ENCODE data around the gene RAP1GAP2. TPM values are rescaled to one million over a fixed set of nuclear protein-coding genes. Genes with fewer than 3 reads are reported as not detected.

The RAP1GAP2 gene
- total and polyA plus RNA-seq, 9 donors = 1.2 to 3.5 (median 2.0) TPM

DNA sequence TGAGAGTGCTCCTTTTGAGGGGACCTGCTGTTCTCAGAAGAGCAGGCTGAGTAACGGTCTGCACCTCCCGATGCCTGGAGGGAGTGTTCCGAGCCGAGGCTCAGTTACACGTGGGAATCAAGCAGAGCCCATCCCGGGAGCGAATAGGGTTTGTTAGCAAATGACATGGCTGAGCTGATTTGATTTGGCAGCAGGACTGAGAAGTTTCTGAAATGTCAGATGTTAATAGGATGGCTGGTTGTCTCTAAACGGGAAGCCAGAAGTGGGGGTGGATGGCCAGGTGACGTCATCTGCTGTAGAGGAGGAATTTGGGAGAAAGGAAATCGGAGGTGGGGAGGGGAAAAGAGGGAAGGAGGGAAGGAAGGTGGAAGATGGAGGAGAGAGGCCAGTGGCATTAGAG, 128.0 kb downstream of the RAP1GAP2 start:
- DNase-seq = peak; percentile 57
- Histone ChIP-seq H3K27me3 (ENCODE audit: control insufficient read depth, insufficient read depth, low read length) (peaks cover 2% of the 10 kb centered on the region), H3K4me1 (ENCODE audit: control insufficient read depth, insufficient read depth, low read length) (peaks cover 4% of the 10 kb centered on the region), H3K27ac (ENCODE audit: low read length) (no peak overlapping the region), H3K4me3 (ENCODE audit: low read length) (no peak overlapping the region), H3K36me3 (ENCODE audit: control insufficient read depth, insufficient read depth, low read length) (no peaks in the 10 kb centered on the region), H3K9me3 (replicated peaks; ENCODE audit: control insufficient read depth, low read depth, low read length) (no peaks in the 10 kb centered on the region)
- WGBS (ENCODE audit: insufficient coverage) = 28% methylated on average over 10 of the region's 10 CpGs

DNA sequence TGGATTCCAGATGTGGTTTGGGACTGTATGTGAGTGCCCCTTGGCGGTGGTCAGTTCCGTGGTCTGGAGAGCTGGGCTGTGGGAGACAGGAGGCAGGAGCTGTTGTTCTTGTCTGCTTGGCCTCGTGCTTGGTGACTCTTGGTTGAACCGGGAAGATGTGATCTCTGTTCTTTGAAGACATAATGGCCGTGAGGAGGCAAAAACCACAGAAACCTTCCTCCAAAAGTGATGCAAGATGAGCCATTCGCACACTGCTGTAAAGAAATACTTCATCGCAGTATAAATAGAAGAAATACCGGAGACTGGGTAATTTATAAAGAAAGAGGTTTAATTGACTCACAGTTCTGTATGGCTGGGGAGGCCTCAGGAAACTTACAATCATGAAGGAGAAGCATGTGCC, 128.8 kb downstream of the RAP1GAP2 start:
- H3K27me3 ChIP-seq (ENCODE audit: control insufficient read depth, insufficient read depth, low read length) = peaks cover 2% of the 10 kb centered on the region
- H3K36me3 ChIP-seq (ENCODE audit: control insufficient read depth, insufficient read depth, low read length) = no peaks in the 10 kb centered on the region
- H3K4me1 ChIP-seq (ENCODE audit: control insufficient read depth, insufficient read depth, low read length) = peaks cover 4% of the 10 kb centered on the region
- H3K27ac ChIP-seq (ENCODE audit: low read length) = no peak overlapping the region
- DNase-seq = no peak
- no peaks in the 10 kb centered on the region for H3K9me3 ChIP-seq (replicated peaks; ENCODE audit: control insufficient read depth, low read depth, low read length)
- WGBS (ENCODE audit: insufficient coverage) = 81% methylated on average over 4 of the region's 8 CpGs
- H3K4me3 ChIP-seq (ENCODE audit: low read length) = no peak overlapping the region

DNA sequence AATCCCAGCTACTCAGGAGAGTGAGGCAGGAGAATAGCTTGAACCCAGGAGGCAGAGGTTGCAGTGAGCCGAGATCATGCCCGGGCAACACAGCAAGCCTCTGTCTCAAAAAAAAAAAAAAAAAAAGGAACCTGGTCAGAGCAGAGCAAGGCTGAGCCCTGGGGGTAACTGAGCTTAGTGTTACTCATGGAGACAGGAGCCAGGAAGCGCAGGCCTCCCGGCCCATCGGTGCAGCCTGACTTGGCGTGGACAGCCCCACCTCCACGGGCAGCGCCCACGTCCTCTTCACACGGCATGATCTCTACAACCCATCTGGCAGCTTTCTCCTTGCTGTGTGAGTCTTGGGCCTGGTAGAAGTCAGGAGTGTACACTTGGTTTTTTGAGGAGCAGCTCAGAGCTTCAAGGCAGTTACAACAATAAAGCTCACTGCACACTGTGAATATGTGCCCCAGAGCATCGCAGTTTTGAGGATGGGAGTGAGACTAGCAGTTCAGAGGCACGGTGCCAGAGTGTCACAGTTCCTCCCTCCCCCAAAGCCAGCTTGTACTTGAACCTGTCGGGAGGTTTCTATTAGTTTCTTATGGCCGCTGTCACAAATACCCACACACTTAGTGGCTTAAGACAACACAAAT, 129.9 kb downstream of the RAP1GAP2 start:
- peaks cover 4% of the 10 kb centered on the region for H3K4me1 ChIP-seq (ENCODE audit: control insufficient read depth, insufficient read depth, low read length)
- H3K27ac ChIP-seq (ENCODE audit: low read length) = no peak overlapping the region
- H3K27me3 ChIP-seq (ENCODE audit: control insufficient read depth, insufficient read depth, low read length) = peaks cover 2% of the 10 kb centered on the region
- DNase-seq = no peak
- no peaks in the 10 kb centered on the region for H3K9me3 ChIP-seq (replicated peaks; ENCODE audit: control insufficient read depth, low read depth, low read length)
- WGBS (ENCODE audit: insufficient coverage) = 50% methylated on average over 2 of the region's 14 CpGs
- H3K36me3 ChIP-seq (ENCODE audit: control insufficient read depth, insufficient read depth, low read length) = no peaks in the 10 kb centered on the region
- no peak overlapping the region for H3K4me3 ChIP-seq (ENCODE audit: low read length)

DNA sequence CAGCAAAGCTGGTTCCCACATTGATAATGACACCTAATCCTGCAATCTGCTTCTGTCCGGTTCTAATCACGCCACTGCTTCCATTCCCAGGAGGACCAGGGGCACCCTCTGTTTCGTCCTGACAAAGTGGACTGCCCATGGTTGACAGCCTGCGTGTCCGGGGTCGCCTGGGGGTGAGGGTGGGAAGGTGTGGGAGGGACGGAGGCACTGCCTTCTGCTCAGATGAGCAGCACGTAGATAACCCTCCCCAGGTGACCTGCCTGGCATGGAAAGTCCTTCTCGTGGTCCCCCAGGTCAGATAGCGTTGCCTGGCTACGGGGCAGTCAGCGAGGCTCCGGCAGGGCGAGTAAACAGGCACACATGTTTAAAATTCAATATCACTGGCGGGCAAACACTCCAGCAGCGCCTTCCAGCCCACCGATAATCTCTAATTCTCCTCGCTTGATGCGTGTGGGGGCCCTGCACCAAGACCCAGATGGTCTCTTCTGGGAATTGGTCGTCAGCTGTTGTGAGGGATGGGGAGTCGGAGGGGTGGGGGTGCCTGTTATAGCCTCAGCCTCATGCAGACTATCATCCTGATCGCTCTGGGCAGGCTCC, 132.2 kb downstream of the RAP1GAP2 start:
- Histone ChIP-seq H3K27me3 (ENCODE audit: control insufficient read depth, insufficient read depth, low read length) (peaks cover 6% of the 10 kb centered on the region), H3K4me1 (ENCODE audit: control insufficient read depth, insufficient read depth, low read length) (peaks cover 4% of the 10 kb centered on the region), H3K36me3 (ENCODE audit: control insufficient read depth, insufficient read depth, low read length) (no peaks in the 10 kb centered on the region), H3K9me3 (replicated peaks; ENCODE audit: control insufficient read depth, low read depth, low read length) (no peaks in the 10 kb centered on the region), H3K27ac (ENCODE audit: low read length) (no peak overlapping the region), H3K4me3 (ENCODE audit: low read length) (no peak overlapping the region)
- 83% methylated on average over 11 of the region's 22 CpGs for WGBS (ENCODE audit: insufficient coverage)
- no peak for DNase-seq

DNA sequence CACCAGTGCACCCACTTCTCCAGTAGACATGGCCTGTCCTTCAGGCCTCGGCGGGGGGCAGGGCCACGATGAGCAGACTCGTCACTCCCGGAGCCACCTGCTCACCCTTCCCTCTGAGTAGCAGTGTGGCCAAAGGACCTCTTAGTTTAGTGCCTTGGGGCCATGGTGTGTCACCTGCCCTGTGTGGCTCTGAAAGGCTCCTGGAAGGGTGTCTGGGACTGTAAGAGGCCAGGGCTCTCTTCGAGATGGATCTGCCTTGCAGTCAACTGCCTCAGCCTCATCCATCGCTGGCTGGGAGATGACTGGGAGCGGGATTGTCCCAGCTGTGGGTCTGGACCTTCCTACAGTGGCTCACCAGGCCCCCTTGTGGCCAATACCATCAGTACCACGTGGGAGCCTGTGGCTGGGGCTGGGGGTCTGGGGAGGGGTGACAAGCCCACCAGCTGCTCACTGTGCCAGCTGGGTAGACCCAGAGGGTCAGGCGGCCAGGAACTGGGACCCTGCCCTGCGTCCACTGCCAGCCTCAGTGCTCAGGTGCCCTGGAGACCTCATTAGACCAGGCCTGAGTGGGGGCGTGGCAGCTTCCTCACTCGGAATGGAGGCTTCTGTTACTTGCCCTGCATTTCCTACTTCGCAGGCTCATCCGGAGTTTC, 133.8 kb downstream of the RAP1GAP2 start:
- Histone ChIP-seq H3K27ac (ENCODE audit: low read length) (no peak overlapping the region), H3K4me3 (ENCODE audit: low read length) (no peak overlapping the region), H3K36me3 (ENCODE audit: control insufficient read depth, insufficient read depth, low read length) (no peaks in the 10 kb centered on the region), H3K9me3 (replicated peaks; ENCODE audit: control insufficient read depth, low read depth, low read length) (no peaks in the 10 kb centered on the region), H3K27me3 (ENCODE audit: control insufficient read depth, insufficient read depth, low read length) (peaks cover 6% of the 10 kb centered on the region), H3K4me1 (ENCODE audit: control insufficient read depth, insufficient read depth, low read length) (no peaks in the 10 kb centered on the region)
- DNase-seq = no peak
- WGBS (ENCODE audit: insufficient coverage) = 49% methylated on average over 11 of the region's 15 CpGs

DNA sequence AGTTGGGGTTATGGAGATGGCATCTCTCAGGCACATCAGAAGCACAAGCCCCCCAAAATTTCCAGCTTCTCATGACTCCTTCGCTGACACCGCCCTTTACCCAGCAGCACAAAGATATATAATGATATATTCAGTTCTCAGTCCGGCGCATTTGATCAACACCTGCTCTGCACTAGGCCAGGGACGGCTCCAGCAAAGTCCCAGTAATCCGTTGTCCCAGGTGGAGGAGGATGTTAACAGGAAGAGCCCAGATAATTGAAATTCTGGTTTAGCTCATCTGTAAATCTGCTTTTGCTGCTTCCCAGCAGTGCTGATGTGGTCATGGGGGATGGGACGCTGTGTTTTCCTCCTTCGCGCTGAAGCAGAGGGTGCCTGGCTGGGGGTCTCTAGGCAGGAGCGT, 135.6 kb downstream of the RAP1GAP2 start:
- no peak for DNase-seq
- H3K27ac ChIP-seq (ENCODE audit: low read length) = no peak overlapping the region
- no peak overlapping the region for H3K4me3 ChIP-seq (ENCODE audit: low read length)
- 62% methylated on average over 4 of the region's 10 CpGs for WGBS (ENCODE audit: insufficient coverage)
- no peaks in the 10 kb centered on the region for H3K4me1 ChIP-seq (ENCODE audit: control insufficient read depth, insufficient read depth, low read length)
- no peaks in the 10 kb centered on the region for H3K9me3 ChIP-seq (replicated peaks; ENCODE audit: control insufficient read depth, low read depth, low read length)
- H3K27me3 ChIP-seq (ENCODE audit: control insufficient read depth, insufficient read depth, low read length) = peaks cover 6% of the 10 kb centered on the region
- H3K36me3 ChIP-seq (ENCODE audit: control insufficient read depth, insufficient read depth, low read length) = no peaks in the 10 kb centered on the region

DNA sequence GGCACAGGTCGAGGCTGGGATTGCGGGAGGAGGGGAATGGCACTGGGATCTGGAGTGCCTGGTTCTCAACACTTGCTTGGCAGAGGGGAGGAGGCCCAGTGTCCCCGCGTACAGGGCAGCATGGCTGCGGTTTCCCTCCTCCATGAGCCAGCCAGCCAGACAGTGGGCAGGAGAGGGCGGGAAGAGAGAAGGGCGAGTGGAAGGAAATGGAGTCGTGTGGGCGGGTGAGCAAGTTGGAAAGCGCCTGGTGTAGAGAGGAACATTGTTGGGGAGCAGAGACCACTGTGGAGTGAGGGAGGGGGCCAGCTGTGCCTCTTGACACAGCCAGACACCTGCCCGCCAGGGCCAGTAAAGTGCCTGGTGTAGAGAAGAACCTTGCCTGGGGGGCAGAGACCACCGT, 136.7 kb downstream of the RAP1GAP2 start:
- WGBS (ENCODE audit: insufficient coverage) = 47% methylated on average over 9 of the region's 12 CpGs
- Histone ChIP-seq H3K27me3 (ENCODE audit: control insufficient read depth, insufficient read depth, low read length) (peaks cover 6% of the 10 kb centered on the region), H3K4me3 (ENCODE audit: low read length) (no peak overlapping the region), H3K4me1 (ENCODE audit: control insufficient read depth, insufficient read depth, low read length) (peaks cover 6% of the 10 kb centered on the region), H3K9me3 (replicated peaks; ENCODE audit: control insufficient read depth, low read depth, low read length) (no peaks in the 10 kb centered on the region), H3K27ac (ENCODE audit: low read length) (peak overlapping the region; percentile 20), H3K36me3 (ENCODE audit: control insufficient read depth, insufficient read depth, low read length) (no peaks in the 10 kb centered on the region)
- no peak for DNase-seq

DNA sequence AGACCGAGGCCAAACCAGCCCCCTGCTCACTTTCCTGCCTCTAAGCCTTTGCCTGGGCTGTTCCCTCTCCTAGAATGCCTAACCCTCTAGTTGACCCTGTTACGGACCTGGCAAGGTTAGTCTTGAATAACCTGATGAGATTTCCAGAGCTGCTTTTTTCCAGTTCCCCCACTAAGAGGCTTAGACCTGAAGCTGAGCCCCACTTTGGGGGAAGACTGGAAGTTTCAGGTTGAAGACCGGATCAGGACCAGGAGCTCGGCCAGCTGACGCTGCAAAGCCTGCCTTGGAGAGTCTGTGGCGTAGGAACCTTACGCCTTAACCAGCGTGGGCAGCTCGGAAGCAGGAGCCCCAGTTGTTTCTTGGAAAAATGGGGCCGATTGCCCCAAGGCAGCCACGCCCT, 137.4 kb downstream of the RAP1GAP2 start:
- Histone ChIP-seq H3K27me3 (ENCODE audit: control insufficient read depth, insufficient read depth, low read length) (peaks cover 6% of the 10 kb centered on the region), H3K4me1 (ENCODE audit: control insufficient read depth, insufficient read depth, low read length) (peaks cover 6% of the 10 kb centered on the region), H3K4me3 (ENCODE audit: low read length) (no peak overlapping the region), H3K36me3 (ENCODE audit: control insufficient read depth, insufficient read depth, low read length) (no peaks in the 10 kb centered on the region), H3K27ac (ENCODE audit: low read length) (no peak overlapping the region), H3K9me3 (replicated peaks; ENCODE audit: control insufficient read depth, low read depth, low read length) (no peaks in the 10 kb centered on the region)
- peak; percentile 63 for DNase-seq
- 40% methylated on average over 10 of the region's 11 CpGs for WGBS (ENCODE audit: insufficient coverage)

DNA sequence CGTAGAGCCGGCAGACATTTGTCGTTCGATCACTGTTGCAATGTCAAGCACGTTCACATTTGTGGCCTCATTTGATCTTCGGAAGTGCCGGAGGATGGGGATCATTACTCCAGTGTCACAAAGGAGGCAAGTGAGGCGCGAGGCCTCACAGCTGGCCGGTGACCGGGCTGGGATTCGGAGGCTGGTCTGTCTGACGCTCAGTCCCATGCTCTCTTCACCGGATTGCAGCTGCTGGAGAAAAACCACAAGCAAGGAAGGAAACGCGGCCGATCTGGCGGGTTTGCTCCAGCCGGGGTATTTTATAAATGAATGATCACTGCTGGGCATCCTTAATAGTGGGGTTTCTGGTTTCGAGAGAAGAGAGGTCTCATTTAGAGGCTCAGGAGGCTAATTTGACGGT, 139.4 kb downstream of the RAP1GAP2 start:
- 70% methylated on average over 15 of the region's 21 CpGs for WGBS (ENCODE audit: insufficient coverage)
- Histone ChIP-seq H3K27me3 (ENCODE audit: control insufficient read depth, insufficient read depth, low read length) (peaks cover 6% of the 10 kb centered on the region), H3K9me3 (replicated peaks; ENCODE audit: control insufficient read depth, low read depth, low read length) (no peaks in the 10 kb centered on the region), H3K36me3 (ENCODE audit: control insufficient read depth, insufficient read depth, low read length) (no peaks in the 10 kb centered on the region), H3K4me3 (ENCODE audit: low read length) (no peak overlapping the region), H3K27ac (ENCODE audit: low read length) (no peak overlapping the region), H3K4me1 (ENCODE audit: control insufficient read depth, insufficient read depth, low read length) (peaks cover 16% of the 10 kb centered on the region)
- no peak for DNase-seq

DNA sequence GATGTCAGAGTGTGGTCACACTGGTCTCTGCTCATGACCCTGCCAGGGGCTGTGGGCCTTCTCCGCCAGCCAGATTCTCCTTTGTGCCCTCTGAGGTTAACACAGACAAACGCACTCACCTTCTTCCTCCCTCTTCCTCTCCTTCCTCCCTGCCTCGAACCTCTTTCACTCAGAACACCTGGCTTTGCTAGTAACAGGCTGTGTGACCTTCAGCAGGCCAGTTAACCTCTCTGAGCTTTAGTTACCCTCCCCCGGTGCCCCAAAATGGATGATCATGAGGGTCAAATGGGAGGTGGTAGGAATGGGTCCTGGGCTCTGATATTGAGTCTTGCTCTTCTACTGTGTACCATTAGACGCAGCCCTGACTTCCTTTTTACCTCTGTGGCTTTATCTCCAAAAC, 140.1 kb downstream of the RAP1GAP2 start:
- H3K27ac ChIP-seq (ENCODE audit: low read length) = no peak overlapping the region
- WGBS (ENCODE audit: insufficient coverage) = 78% methylated on average over 4 of the region's 5 CpGs
- DNase-seq = no peak
- no peak overlapping the region for H3K4me3 ChIP-seq (ENCODE audit: low read length)
- peaks cover 16% of the 10 kb centered on the region for H3K4me1 ChIP-seq (ENCODE audit: control insufficient read depth, insufficient read depth, low read length)
- peaks cover 6% of the 10 kb centered on the region for H3K27me3 ChIP-seq (ENCODE audit: control insufficient read depth, insufficient read depth, low read length)
- H3K36me3 ChIP-seq (ENCODE audit: control insufficient read depth, insufficient read depth, low read length) = no peaks in the 10 kb centered on the region
- H3K9me3 ChIP-seq (replicated peaks; ENCODE audit: control insufficient read depth, low read depth, low read length) = no peaks in the 10 kb centered on the region

Data from muscle of leg (tissue), 11 donors.